Uterus (tissue), 2 donors: ENCODE measurements around the gene PRR35.

Experiments used
- CTCF ChIP-seq, 4 experiments: fragments of 200-600 bp in 2 of 4; fragments of 450-650 bp in 2 of 4; sonication (generic) in 2 of 4; IDR thresholded peaks; one replicate each; pipeline ENCODE4 v1.5.1; 2016 to 2019; ENCODE audit warnings: antibody characterized with exemption in 4 of 4, mild to moderate bottlenecking in 2 of 4, moderate library complexity in 1 of 4
- POLR2A ChIP-seq, 2 donors: fragments of 450-650 bp; IDR thresholded peaks; one replicate each; pipeline ENCODE4 v1.6.1; 2016; ENCODE audit warnings: antibody characterized with exemption in 2 of 2, mild to moderate bottlenecking in 1 of 2, moderate library complexity in 1 of 2

DNA sequence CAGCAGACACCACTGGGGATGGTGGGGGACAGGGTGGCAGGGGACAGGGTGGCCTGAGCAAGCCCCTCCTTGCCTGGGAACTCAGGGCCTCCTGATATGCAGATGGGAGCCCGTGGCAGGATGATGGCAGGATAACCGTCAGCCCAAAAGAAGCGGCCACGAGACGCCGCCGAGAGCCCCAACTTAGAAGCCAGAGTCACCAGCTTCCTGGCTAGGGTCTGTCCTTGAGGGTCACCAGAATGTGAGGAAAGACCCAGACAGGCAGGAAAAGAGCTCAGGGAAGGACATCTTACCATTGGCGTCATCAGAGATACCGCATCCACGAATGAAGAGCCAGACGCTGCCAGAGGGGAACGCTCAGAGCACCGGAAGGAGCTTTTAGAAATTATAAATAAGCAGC lies 49.1 kb downstream of the PRR35 start:
- TF ChIP-seq CTCF (IDR thresholded peaks at IDR 0.05) (no peak), POLR2A (IDR thresholded peaks at IDR 0.05) (no peak)
